ENCODE data around the gene APCDD1L. TPM values are rescaled to one million over a fixed set of nuclear protein-coding genes. Genes with fewer than 3 reads are reported as not detected.

The APCDD1L gene
- total RNA-seq, 1 donor from 2014 or later, result 16.4 TPM

GRCh38 chr20:58466095-58466708 lies 49.0 kb downstream of the APCDD1L start:
- Mint-ChIP-seq H3K4me1 (ENCODE audit: low read depth, unreplicated experiment) (peaks cover 9% of the 10 kb centered on the region), H3K36me3 (ENCODE audit: low read depth, unreplicated experiment) (peaks cover 10% of the 10 kb centered on the region), H3K27ac (ENCODE audit: unreplicated experiment) (no peak overlapping the region), H3K4me3 (ENCODE audit: unreplicated experiment) (no peak overlapping the region), H3K27me3 (ENCODE audit: low read depth, unreplicated experiment) (no peaks in the 10 kb centered on the region), H3K9me3 (ENCODE audit: unreplicated experiment) (peaks cover 5% of the 10 kb centered on the region)
- FAIRE-seq (no peak), DNase-seq (ENCODE audit: low read depth) (no peak)
- Histone ChIP-seq H3K27me3 (ENCODE audit: insufficient read depth, low read length) (no peaks in the 10 kb centered on the region), H3K4me1 (ENCODE audit: insufficient read depth, low read length) (peaks cover 12% of the 10 kb centered on the region), H3K4me3 (ENCODE audit: insufficient read depth, low read depth, low read length) (no peak overlapping the region), H3K4me2 (ENCODE audit: low read length) (no peak overlapping the region), H2AFZ (ENCODE audit: low read depth, low read length) (no peak overlapping the region), H4K20me1 (ENCODE audit: insufficient read depth, low read length) (peaks cover 3% of the 10 kb centered on the region), H3K9ac (ENCODE audit: low read length) (no peak overlapping the region), H3K36me3 (ENCODE audit: insufficient read depth, low read length) (no peaks in the 10 kb centered on the region), H3K9me3 (ENCODE audit: insufficient read depth, low read depth, low read length) (no peaks in the 10 kb centered on the region), H3K27ac (ENCODE audit: low read depth, low read length) (no peak overlapping the region), H3K79me2 (ENCODE audit: insufficient read depth, low read length) (no peaks in the 10 kb centered on the region)
- TF ChIP-seq CTCF (IDR thresholded peaks at IDR 0.05; ENCODE audit: insufficient read depth, low read depth, low read length) (no peak), EZH2 (IDR thresholded peaks at IDR 0.05; ENCODE audit: insufficient read depth, low read length) (no peak)

- FAIRE-seq (no peak), DNase-seq (ENCODE audit: low read depth) (no peak)
- Mint-ChIP-seq H3K4me1 (ENCODE audit: low read depth, unreplicated experiment) (peaks cover 9% of the 10 kb centered on the region), H3K4me3 (ENCODE audit: unreplicated experiment) (no peak overlapping the region), H3K27ac (ENCODE audit: unreplicated experiment) (no peak overlapping the region), H3K9me3 (ENCODE audit: unreplicated experiment) (peaks cover 5% of the 10 kb centered on the region), H3K36me3 (ENCODE audit: low read depth, unreplicated experiment) (peaks cover 14% of the 10 kb centered on the region), H3K27me3 (ENCODE audit: low read depth, unreplicated experiment) (no peaks in the 10 kb centered on the region)
- Histone ChIP-seq H3K9me3 (ENCODE audit: insufficient read depth, low read depth, low read length) (no peaks in the 10 kb centered on the region), H3K27me3 (ENCODE audit: insufficient read depth, low read length) (no peaks in the 10 kb centered on the region), H4K20me1 (ENCODE audit: insufficient read depth, low read length) (peaks cover 3% of the 10 kb centered on the region), H3K79me2 (ENCODE audit: insufficient read depth, low read length) (no peaks in the 10 kb centered on the region), H3K4me3 (ENCODE audit: insufficient read depth, low read depth, low read length) (no peak overlapping the region), H3K4me1 (ENCODE audit: insufficient read depth, low read length) (peaks cover 13% of the 10 kb centered on the region), H3K27ac (ENCODE audit: low read depth, low read length) (no peak overlapping the region), H3K36me3 (ENCODE audit: insufficient read depth, low read length) (no peaks in the 10 kb centered on the region), H3K9ac (ENCODE audit: low read length) (no peak overlapping the region), H2AFZ (ENCODE audit: low read depth, low read length) (no peak overlapping the region), H3K4me2 (ENCODE audit: low read length) (no peak overlapping the region)
- TF ChIP-seq CTCF (IDR thresholded peaks at IDR 0.05; ENCODE audit: insufficient read depth, low read depth, low read length) (no peak), EZH2 (IDR thresholded peaks at IDR 0.05; ENCODE audit: insufficient read depth, low read length) (no peak)
Observed at GRCh38 chr20:58464838-58465237, 50.4 kb downstream of the APCDD1L start.

- no peaks in the 10 kb centered on the region for H3K79me2 ChIP-seq (ENCODE audit: insufficient read depth, low read length)
- DNase-seq (ENCODE audit: low read depth) (no peak), FAIRE-seq (no peak)
- Mint-ChIP-seq H3K4me1 (ENCODE audit: low read depth, unreplicated experiment) (peaks cover 14% of the 10 kb centered on the region), H3K36me3 (ENCODE audit: low read depth, unreplicated experiment) (peaks cover 17% of the 10 kb centered on the region), H3K27me3 (ENCODE audit: low read depth, unreplicated experiment) (no peaks in the 10 kb centered on the region), H3K4me3 (ENCODE audit: unreplicated experiment) (no peak overlapping the region), H3K27ac (ENCODE audit: unreplicated experiment) (no peak overlapping the region), H3K9me3 (ENCODE audit: unreplicated experiment) (peaks cover 5% of the 10 kb centered on the region)
- no peaks in the 10 kb centered on the region for H3K27me3 ChIP-seq (ENCODE audit: insufficient read depth, low read length)
- H3K36me3 ChIP-seq (ENCODE audit: insufficient read depth, low read length), result no peaks in the 10 kb centered on the region
- no peak overlapping the region for H3K4me2 ChIP-seq (ENCODE audit: low read length)
- H2AFZ ChIP-seq (ENCODE audit: low read depth, low read length), result no peak overlapping the region
- H3K9me3 ChIP-seq (ENCODE audit: insufficient read depth, low read depth, low read length), result peaks cover 3% of the 10 kb centered on the region
- TF ChIP-seq CTCF (IDR thresholded peaks at IDR 0.05; ENCODE audit: insufficient read depth, low read depth, low read length) (no peak), EZH2 (IDR thresholded peaks at IDR 0.05; ENCODE audit: insufficient read depth, low read length) (no peak)
- H4K20me1 ChIP-seq (ENCODE audit: insufficient read depth, low read length), result no peaks in the 10 kb centered on the region
- H3K4me3 ChIP-seq (ENCODE audit: insufficient read depth, low read depth, low read length), result no peak overlapping the region
- H3K4me1 ChIP-seq (ENCODE audit: insufficient read depth, low read length), result peaks cover 18% of the 10 kb centered on the region
- H3K27ac ChIP-seq (ENCODE audit: low read depth, low read length), result no peak overlapping the region
- H3K9ac ChIP-seq (ENCODE audit: low read length), result no peak overlapping the region
Observed at GRCh38 chr20:58463256-58463655, 51.9 kb downstream of the APCDD1L start.
